Neural cell (in vitro differentiated cells): Measurements from ENCODE around the gene DOCK8. TPM values are rescaled to one million over a fixed set of nuclear protein-coding genes. Genes with fewer than 3 reads are reported as not detected.

Experiments
- H2AFZ ChIP-seq: fragments of 200-600, 300-800 bp; sonication (generic), shearing (Covaris generic); 2 replicates; pipeline ENCODE4 v1.6.0; 2014; ENCODE audit warnings: low read depth, mild to moderate bottlenecking, antibody characterized with exemption, low read length, moderate library complexity
- H3F3A ChIP-seq: fragments of 200-600 bp; shearing (Covaris generic); 2 replicates; pipeline ENCODE4 v1.6.1; 2016; ENCODE audit warnings: mild to moderate bottlenecking, moderate library complexity, mixed read lengths, antibody characterized with exemption, low read length; ENCODE audit not compliant: insufficient read depth, poor library complexity, severe bottlenecking
- H3K27ac ChIP-seq: fragments of 200-600, 300-800 bp; sonication (generic), shearing (Covaris generic); 2 replicates; pipeline ENCODE4 v1.5.1; 2014; ENCODE audit warnings: mild to moderate bottlenecking, low read length, moderate library complexity
- H3K27me3 ChIP-seq: fragments of 300-800, 200-600 bp; sonication (generic), shearing (Covaris generic); 2 replicates; pipeline ENCODE4 v1.6.0; 2014; ENCODE audit warnings: mild to moderate bottlenecking, low read depth, low read length, moderate library complexity; ENCODE audit not compliant: insufficient read depth
- H3K36me3 ChIP-seq: fragments of 300-800, 200-600 bp; sonication (generic), shearing (Covaris generic); 2 replicates; pipeline ENCODE4 v1.5.1; 2014; ENCODE audit warnings: mild to moderate bottlenecking, antibody characterized with exemption, low read length, moderate library complexity; ENCODE audit not compliant: insufficient read depth
- H3K4me2 ChIP-seq: fragments of 300-800, 200-600 bp; sonication (generic), shearing (Covaris generic); 2 replicates; pipeline ENCODE4 v1.6.0; 2014; ENCODE audit warnings: mild to moderate bottlenecking, low read length
- H3K4me3 ChIP-seq: fragments of 300-800, 200-600 bp; sonication (generic), shearing (Covaris generic); 2 replicates; pipeline ENCODE4 v1.5.1; 2014; ENCODE audit warnings: mild to moderate bottlenecking, low read length, moderate library complexity
- H3K79me2 ChIP-seq: fragments of 200-600 bp; shearing (Covaris generic); replicated peaks from 2 replicates; pipeline ENCODE4 v1.6.0; 2014; ENCODE audit warnings: mild to moderate bottlenecking, low read length, moderate library complexity; ENCODE audit not compliant: insufficient read depth
- H3K9ac ChIP-seq: fragments of 300-800, 200-600 bp; sonication (generic), shearing (Covaris generic); 2 replicates; pipeline ENCODE4 v1.6.1; 2016; ENCODE audit warnings: mild to moderate bottlenecking, low read length, mixed read lengths
- H3K9me2 ChIP-seq: fragments of 200-600 bp; shearing (Covaris generic); 2 replicates; pipeline ENCODE4 v1.6.1; 2016; ENCODE audit warnings: mild to moderate bottlenecking, low read length, mixed read lengths; ENCODE audit not compliant: insufficient read depth
- H3K9me3 ChIP-seq: fragments of 200-600, 300-800 bp; sonication (generic), shearing (Covaris generic); 2 replicates; pipeline ENCODE4 v1.6.1; 2016; ENCODE audit warnings: mild to moderate bottlenecking, mixed run types, low read length, moderate library complexity, mixed read lengths
- H4K20me1 ChIP-seq: fragments of 200-600 bp; shearing (Covaris generic); 2 replicates; pipeline ENCODE4 v1.6.1; 2016; ENCODE audit warnings: mild to moderate bottlenecking, mixed run types; ENCODE audit not compliant: insufficient read depth
- EP300 ChIP-seq: fragments of 450-650 bp; conservative IDR thresholded peaks from 2 replicates; pipeline ENCODE4 v1.6.1; 2014; ENCODE audit warnings: antibody characterized with exemption, mild to moderate bottlenecking, moderate library complexity; ENCODE audit not compliant: poor library complexity, severe bottlenecking
- EZH2 ChIP-seq: fragments of 200-600, 300-800 bp; shearing (Covaris generic), sonication (generic); IDR thresholded peaks from 2 replicates; pipeline ENCODE4 v1.6.1; 2014; ENCODE audit warnings: antibody characterized with exemption, low read length, borderline replicate concordance, mild to moderate bottlenecking; ENCODE audit not compliant: insufficient read depth, poor library complexity, severe bottlenecking
- MXI1 ChIP-seq: fragments of 450-650 bp; conservative IDR thresholded peaks from 2 replicates; pipeline ENCODE4 v1.6.1; 2014; ENCODE audit warnings: antibody characterized with exemption, mild to moderate bottlenecking; ENCODE audit not compliant: poor library complexity, severe bottlenecking
- POLR2AphosphoS5 ChIP-seq: IDR thresholded peaks from 2 replicates; pipeline ENCODE4 v1.6.1; 2012
- RAD21 ChIP-seq: fragments of 450-650 bp; conservative IDR thresholded peaks from 2 replicates; pipeline ENCODE4 v1.6.1; 2014; ENCODE audit warnings: antibody characterized with exemption, mild to moderate bottlenecking, moderate library complexity
- SMC3 ChIP-seq: fragments of 450-650 bp; conservative IDR thresholded peaks from 2 replicates; pipeline ENCODE4 v1.6.1; 2014; ENCODE audit warnings: antibody characterized with exemption, mild to moderate bottlenecking, moderate library complexity; ENCODE audit not compliant: poor library complexity
- TAF1 ChIP-seq: IDR thresholded peaks from 2 replicates; pipeline ENCODE4 v1.6.1; 2012; ENCODE audit warnings: low read depth
- polyA plus RNA-seq: library from polyadenylated mRNA; depleted of rRNA; stranded (reverse); fragments of >200 nt; gene quantifications from 2 replicates; pipeline ENCODE4 v1.2.3, GENCODE V29; 2014
- TF ChIP-seq, protein P1 (sequence below): fragments of 450-650 bp; IDR thresholded peaks from 2 replicates; pipeline ENCODE4 v1.5.1; 2014; ENCODE audit warnings: antibody characterized with exemption, mild to moderate bottlenecking, moderate library complexity; ENCODE audit not compliant: poor library complexity, severe bottlenecking
- TF ChIP-seq, protein P2 (sequence below): IDR thresholded peaks from 2 replicates; pipeline ENCODE4 v1.6.1; 2012; ENCODE audit warnings: borderline replicate concordance

The DOCK8 gene
- polyA plus RNA-seq, 1 donor from 2014 or later = not detected

DNA sequence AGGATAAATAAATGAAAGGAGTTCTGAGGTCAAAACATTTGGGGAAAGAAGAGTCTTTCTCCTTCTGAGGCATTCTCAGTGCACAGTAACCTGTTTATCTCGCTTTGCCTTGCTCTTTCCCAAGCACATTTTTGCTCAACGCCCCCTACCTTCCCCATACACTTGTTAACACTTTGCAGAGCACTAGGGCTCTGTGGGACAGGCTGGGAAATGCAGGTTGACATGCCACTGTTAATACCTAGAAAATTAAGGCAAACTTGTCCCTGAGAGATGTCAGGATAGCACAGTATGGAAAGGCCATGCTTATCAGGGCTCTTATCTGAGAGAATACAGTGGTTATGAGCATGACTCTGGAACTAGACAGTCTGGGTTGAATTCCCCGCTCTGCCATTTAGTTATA, 152.0 kb downstream of the DOCK8 start:
- Histone ChIP-seq H3K9me2 (no peaks in the 10 kb centered on the region), H3K9ac (no peak overlapping the region), H4K20me1 (no peaks in the 10 kb centered on the region), H3K4me2 (no peak overlapping the region), H3K79me2 (no peaks in the 10 kb centered on the region), H3K36me3 (no peaks in the 10 kb centered on the region), H3K27me3 (no peaks in the 10 kb centered on the region), H2AFZ (no peak overlapping the region), H3F3A (no peaks in the 10 kb centered on the region), H3K9me3 (no peaks in the 10 kb centered on the region), H3K4me3 (no peak overlapping the region), H3K27ac (no peak overlapping the region)
- no peak for TF ChIP-seq RAD21
- no peak for TF ChIP-seq POLR2AphosphoS5
- TF ChIP-seq TAF1 = no peak
- no peak for TF ChIP-seq EZH2
- TF ChIP-seq, protein P1, sequence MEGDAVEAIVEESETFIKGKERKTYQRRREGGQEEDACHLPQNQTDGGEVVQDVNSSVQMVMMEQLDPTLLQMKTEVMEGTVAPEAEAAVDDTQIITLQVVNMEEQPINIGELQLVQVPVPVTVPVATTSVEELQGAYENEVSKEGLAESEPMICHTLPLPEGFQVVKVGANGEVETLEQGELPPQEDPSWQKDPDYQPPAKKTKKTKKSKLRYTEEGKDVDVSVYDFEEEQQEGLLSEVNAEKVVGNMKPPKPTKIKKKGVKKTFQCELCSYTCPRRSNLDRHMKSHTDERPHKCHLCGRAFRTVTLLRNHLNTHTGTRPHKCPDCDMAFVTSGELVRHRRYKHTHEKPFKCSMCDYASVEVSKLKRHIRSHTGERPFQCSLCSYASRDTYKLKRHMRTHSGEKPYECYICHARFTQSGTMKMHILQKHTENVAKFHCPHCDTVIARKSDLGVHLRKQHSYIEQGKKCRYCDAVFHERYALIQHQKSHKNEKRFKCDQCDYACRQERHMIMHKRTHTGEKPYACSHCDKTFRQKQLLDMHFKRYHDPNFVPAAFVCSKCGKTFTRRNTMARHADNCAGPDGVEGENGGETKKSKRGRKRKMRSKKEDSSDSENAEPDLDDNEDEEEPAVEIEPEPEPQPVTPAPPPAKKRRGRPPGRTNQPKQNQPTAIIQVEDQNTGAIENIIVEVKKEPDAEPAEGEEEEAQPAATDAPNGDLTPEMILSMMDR = no peak
- no peak for TF ChIP-seq SMC3
- no peak for TF ChIP-seq EP300
- no peak for TF ChIP-seq MXI1
- TF ChIP-seq, protein P2, sequence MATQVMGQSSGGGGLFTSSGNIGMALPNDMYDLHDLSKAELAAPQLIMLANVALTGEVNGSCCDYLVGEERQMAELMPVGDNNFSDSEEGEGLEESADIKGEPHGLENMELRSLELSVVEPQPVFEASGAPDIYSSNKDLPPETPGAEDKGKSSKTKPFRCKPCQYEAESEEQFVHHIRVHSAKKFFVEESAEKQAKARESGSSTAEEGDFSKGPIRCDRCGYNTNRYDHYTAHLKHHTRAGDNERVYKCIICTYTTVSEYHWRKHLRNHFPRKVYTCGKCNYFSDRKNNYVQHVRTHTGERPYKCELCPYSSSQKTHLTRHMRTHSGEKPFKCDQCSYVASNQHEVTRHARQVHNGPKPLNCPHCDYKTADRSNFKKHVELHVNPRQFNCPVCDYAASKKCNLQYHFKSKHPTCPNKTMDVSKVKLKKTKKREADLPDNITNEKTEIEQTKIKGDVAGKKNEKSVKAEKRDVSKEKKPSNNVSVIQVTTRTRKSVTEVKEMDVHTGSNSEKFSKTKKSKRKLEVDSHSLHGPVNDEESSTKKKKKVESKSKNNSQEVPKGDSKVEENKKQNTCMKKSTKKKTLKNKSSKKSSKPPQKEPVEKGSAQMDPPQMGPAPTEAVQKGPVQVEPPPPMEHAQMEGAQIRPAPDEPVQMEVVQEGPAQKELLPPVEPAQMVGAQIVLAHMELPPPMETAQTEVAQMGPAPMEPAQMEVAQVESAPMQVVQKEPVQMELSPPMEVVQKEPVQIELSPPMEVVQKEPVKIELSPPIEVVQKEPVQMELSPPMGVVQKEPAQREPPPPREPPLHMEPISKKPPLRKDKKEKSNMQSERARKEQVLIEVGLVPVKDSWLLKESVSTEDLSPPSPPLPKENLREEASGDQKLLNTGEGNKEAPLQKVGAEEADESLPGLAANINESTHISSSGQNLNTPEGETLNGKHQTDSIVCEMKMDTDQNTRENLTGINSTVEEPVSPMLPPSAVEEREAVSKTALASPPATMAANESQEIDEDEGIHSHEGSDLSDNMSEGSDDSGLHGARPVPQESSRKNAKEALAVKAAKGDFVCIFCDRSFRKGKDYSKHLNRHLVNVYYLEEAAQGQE = no peak

DNA sequence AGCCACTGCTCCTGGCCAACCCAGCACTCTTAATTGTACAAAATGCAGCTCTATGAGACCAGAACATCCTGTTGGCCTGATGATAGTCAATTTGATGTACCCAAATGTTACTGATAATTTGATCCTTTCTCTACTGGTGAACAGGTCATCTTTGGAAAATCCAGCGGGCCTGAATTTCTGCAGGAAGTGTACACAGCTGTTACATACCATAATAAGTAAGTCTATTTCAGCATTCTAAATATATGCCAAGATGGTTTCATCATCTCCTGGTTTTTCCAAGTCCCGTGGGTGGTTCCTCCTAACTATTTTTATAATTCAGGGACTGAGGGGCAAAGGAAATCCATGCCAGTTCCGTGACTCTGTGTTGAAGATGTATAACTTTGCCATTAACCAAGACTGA, 155.4 kb downstream of the DOCK8 start:
- H3K9me2 ChIP-seq = no peaks in the 10 kb centered on the region
- TF ChIP-seq, protein P2 = no peak
- TF ChIP-seq EP300 = no peak
- H3K9ac ChIP-seq = no peak overlapping the region
- H3F3A ChIP-seq = no peaks in the 10 kb centered on the region
- no peaks in the 10 kb centered on the region for H3K79me2 ChIP-seq
- H3K4me3 ChIP-seq = no peak overlapping the region
- no peak overlapping the region for H3K4me2 ChIP-seq
- no peak overlapping the region for H2AFZ ChIP-seq
- H3K27me3 ChIP-seq = no peaks in the 10 kb centered on the region
- no peaks in the 10 kb centered on the region for H3K9me3 ChIP-seq
- H4K20me1 ChIP-seq = no peaks in the 10 kb centered on the region
- no peaks in the 10 kb centered on the region for H3K36me3 ChIP-seq
- H3K27ac ChIP-seq = no peak overlapping the region
